CD14-positive monocyte (primary cell): ENCODE results near the gene TRAFD1. TPM values are rescaled to one million over a fixed set of nuclear protein-coding genes. Genes with fewer than 3 reads are reported as not detected.

ENCODE experiments used
- DNase-seq, 3 donors: peaks; one replicate each; pipeline ENCODE4 v3.0.0-alpha.2; 2011 to 2022
- H2AFZ ChIP-seq: 2 replicates; pipeline ENCODE4 v1.6.0; 2012; ENCODE audit warnings: mild to moderate bottlenecking, low read depth, low read length, inconsistent platforms; ENCODE audit not compliant: insufficient read depth, poor library complexity, severe bottlenecking
- H3K27ac ChIP-seq, 2 donors: 1 replicate in 1 of 2; 2 replicates in 1 of 2; pipeline ENCODE4 v1.5.1; 2012 to 2013; ENCODE audit warnings: low read length in 2 of 2, control low read depth in 1 of 2, inconsistent platforms in 1 of 2, low read depth in 1 of 2, mild to moderate bottlenecking in 1 of 2
- H3K27me3 ChIP-seq, 2 donors: one replicate each; pipeline versions ENCODE4 v1.6.0 to v1.6.1; 2011 to 2013; ENCODE audit warnings: low read length in 2 of 2; ENCODE audit not compliant: control insufficient read depth in 2 of 2, insufficient read depth in 2 of 2
- H3K36me3 ChIP-seq, 2 donors: replicated peaks in 1 of 2; 1 replicate in 1 of 2; 2 replicates in 1 of 2; pipeline versions ENCODE4 v1.5.1 to v1.6.1; 2012 to 2013; ENCODE audit warnings: low read length in 2 of 2, control low read depth in 1 of 2, inconsistent platforms in 1 of 2, mild to moderate bottlenecking in 1 of 2; ENCODE audit not compliant: insufficient read depth in 2 of 2, control insufficient read depth in 1 of 2
- H3K4me1 ChIP-seq, 2 donors: 1 replicate in 1 of 2; 2 replicates in 1 of 2; pipeline versions ENCODE4 v1.5.1 to v1.6.1; 2012 to 2013; ENCODE audit warnings: low read length in 2 of 2, control low read depth in 1 of 2, inconsistent platforms in 1 of 2, mild to moderate bottlenecking in 1 of 2, moderate library complexity in 1 of 2; ENCODE audit not compliant: insufficient read depth in 2 of 2, control insufficient read depth in 1 of 2
- H3K4me2 ChIP-seq: replicated peaks from 2 replicates; pipeline ENCODE3; 2012; ENCODE audit warnings: low read length, moderate library complexity, mild to moderate bottlenecking; ENCODE audit not compliant: poor library complexity, severe bottlenecking; ENCODE audit errors: extremely low read depth
- H3K4me3 ChIP-seq, 3 experiments: fragments of 200-600 bp in 1 of 3; sonication (generic) in 1 of 3; replicated peaks in 1 of 3; 1 replicate in 2 of 3; 2 replicates in 1 of 3; pipeline ENCODE4 v1.5.1; 2011 to 2013; ENCODE audit warnings: low read length in 3 of 3, mild to moderate bottlenecking in 3 of 3, control low read depth in 2 of 3, low read depth in 2 of 3, inconsistent platforms in 1 of 3, moderate library complexity in 1 of 3
- H3K79me2 ChIP-seq: 2 replicates; pipeline ENCODE4 v1.6.0; 2012; ENCODE audit warnings: mild to moderate bottlenecking, control low read depth, inconsistent platforms, low read length, moderate library complexity; ENCODE audit not compliant: insufficient read depth
- H3K9ac ChIP-seq: 2 replicates; pipeline ENCODE4 v1.6.0; 2017; ENCODE audit warnings: low read length, mild to moderate bottlenecking; ENCODE audit not compliant: insufficient read depth, poor library complexity, severe bottlenecking
- H3K9me3 ChIP-seq, 2 donors: replicated peaks in 1 of 2; 1 replicate in 1 of 2; 2 replicates in 1 of 2; pipeline versions ENCODE4 v1.5.1 to v1.6.1; 2012 to 2013; ENCODE audit warnings: low read length in 2 of 2, control low read depth in 1 of 2; ENCODE audit not compliant: control insufficient read depth in 1 of 2, insufficient read depth in 1 of 2
- H4K20me1 ChIP-seq: 2 replicates; pipeline ENCODE4 v1.6.0; 2012; ENCODE audit warnings: mild to moderate bottlenecking, low read length, control low read depth, moderate library complexity; ENCODE audit not compliant: insufficient read depth
- H3K27ac Mint-ChIP-seq, 7 donors: one replicate each; pipeline ENCODE4 v1.8.0; 2020; ENCODE audit warnings: mild to moderate bottlenecking in 7 of 7, mixed read lengths in 7 of 7, moderate library complexity in 6 of 7, inconsistent platforms in 2 of 7
- H3K27me3 Mint-ChIP-seq, 3 donors: one replicate each; pipeline ENCODE4 v1.8.0; 2021 to 2022; ENCODE audit warnings: low read depth in 3 of 3, mild to moderate bottlenecking in 3 of 3, mixed read lengths in 3 of 3, moderate library complexity in 3 of 3, inconsistent platforms in 1 of 3
- H3K36me3 Mint-ChIP-seq, 2 donors: one replicate each; pipeline ENCODE4 v1.8.0; 2020; ENCODE audit warnings: mixed read lengths in 2 of 2, inconsistent platforms in 1 of 2, mild to moderate bottlenecking in 1 of 2
- H3K4me1 Mint-ChIP-seq: one replicate; pipeline ENCODE4 v1.8.0; 2020; ENCODE audit warnings: mild to moderate bottlenecking, mixed read lengths
- H3K4me3 Mint-ChIP-seq, 2 donors: one replicate each; pipeline ENCODE4 v1.8.0; 2020; ENCODE audit warnings: mild to moderate bottlenecking in 2 of 2, mixed read lengths in 2 of 2, moderate library complexity in 1 of 2
- H3K9me3 Mint-ChIP-seq, 7 donors: one replicate each; pipeline ENCODE4 v1.8.0; 2020 to 2022; ENCODE audit warnings: mixed read lengths in 7 of 7, mild to moderate bottlenecking in 6 of 7, moderate library complexity in 6 of 7, inconsistent platforms in 2 of 7
- CTCF ChIP-seq: fragments of 200-600 bp; IDR thresholded peaks from one replicate; pipeline ENCODE4 v1.8.0; 2022; ENCODE audit warnings: antibody characterized with exemption, mild to moderate bottlenecking
- WGBS: methylation state at CpG from one replicate; pipeline ENCODE4 v1.1.5; 2013; ENCODE audit warnings: missing lambda C conversion rate; ENCODE audit not compliant: insufficient coverage; 5-methylcytosine and 5-hydroxymethylcytosine counted together
- intact Hi-C, 2 donors: fragments of 100-400 bp; cut with micrococcal nuclease; formaldehyde crosslinking; loops; one replicate each; pipeline versions ENCODE4 v1.15.0 to v1.15.1; 2023
- polyA plus RNA-seq, 3 donors: library from polyadenylated mRNA; depleted of rRNA in 1 of 3; unstranded in 2 of 3; stranded (reverse) in 1 of 3; fragments of 300-500 nt in 2 of 3; fragments of >200 nt in 1 of 3; fragmentation: Illumina TruSeq in 2 of 3; gene quantifications; 1 replicate in 2 of 3; 2 replicates in 1 of 3; pipeline ENCODE4 v1.2.3, GENCODE V29; 2012 to 2021

Gene TRAFD1
- polyA plus RNA-seq, 3 donors: 35.2 to 83.6 (median 82.3) TPM

GRCh38 chr12:112131686-112132085 is 6.3 kb downstream of the TRAFD1 start:
- no peak overlapping the region for H3K9ac ChIP-seq
- H3K4me2 ChIP-seq: peak overlapping the region; percentile 81
- DNase-seq: no peak
- no peaks in the 10 kb centered on the region for H3K27me3 Mint-ChIP-seq
- H3K4me1 Mint-ChIP-seq: peaks cover 57% of the 10 kb centered on the region
- H3K36me3 ChIP-seq: peaks cover 24 to 38% of the 10 kb centered on the region in 2 donors
- H2AFZ ChIP-seq: no peak overlapping the region
- H3K4me3 Mint-ChIP-seq: peak overlapping the region in 1 of 2 donors; percentile 28
- H3K27ac Mint-ChIP-seq: peak overlapping the region in 6 of 7 donors; percentile 28 to 90 (median 83)
- H3K4me1 ChIP-seq: peaks cover 44 to 65% of the 10 kb centered on the region in 2 donors
- WGBS: no CpG with 5 or more reads among the region's 1 CpG
- H3K9me3 ChIP-seq: no peaks in the 10 kb centered on the region
- H3K9me3 Mint-ChIP-seq: peaks cover 0 to 1% (median 0%) of the 10 kb centered on the region in 7 donors
- TF ChIP-seq CTCF: no peak
- peak overlapping the region in 1 of 2 donors; percentile 89 for H3K27ac ChIP-seq
- H3K4me3 ChIP-seq: peak overlapping the region in 1 of 3 experiments; percentile 72
- H3K36me3 Mint-ChIP-seq: peaks cover 30 to 43% of the 10 kb centered on the region in 2 donors
- peaks cover 39% of the 10 kb centered on the region for H4K20me1 ChIP-seq
- H3K79me2 ChIP-seq: peaks cover 82% of the 10 kb centered on the region
- H3K27me3 ChIP-seq: no peaks in the 10 kb centered on the region
- intact Hi-C loops: loop anchor here in 1 of 2 donors (5.0 kb wide), 1 partner anchor 276 kb away; the partner anchor contains the start of gene RPL6

GRCh38 chr12:112133418-112133817 is 8.1 kb downstream of the TRAFD1 start:
- peak overlapping the region in 1 of 2 donors; percentile 89 for H3K27ac ChIP-seq
- WGBS: 96% methylated on average over 3 of the region's 5 CpGs
- H3K36me3 ChIP-seq: peaks cover 38 to 54% of the 10 kb centered on the region in 2 donors
- no peaks in the 10 kb centered on the region for H3K9me3 ChIP-seq
- H3K4me3 ChIP-seq: no peak overlapping the region
- intact Hi-C loops: loop anchor here in 1 of 2 donors (5.0 kb wide), 1 partner anchor 274 kb away; the partner anchor contains the start of gene RPL6
- no peak for TF ChIP-seq CTCF
- no peak overlapping the region for H3K9ac ChIP-seq
- Mint-ChIP-seq H3K36me3 (peaks cover 33 to 55% of the 10 kb centered on the region in 2 donors), H3K27ac (peak overlapping the region in 2 of 7 donors; percentile 25 to 63), H3K9me3 (peaks cover 0 to 2% (median 0%) of the 10 kb centered on the region in 7 donors), H3K27me3 (no peaks in the 10 kb centered on the region), H3K4me1 (peaks cover 43% of the 10 kb centered on the region), H3K4me3 (no peak overlapping the region)
- peaks cover 47% of the 10 kb centered on the region for H4K20me1 ChIP-seq
- no peaks in the 10 kb centered on the region for H3K27me3 ChIP-seq
- no peak for DNase-seq
- H3K4me2 ChIP-seq: no peak overlapping the region
- H2AFZ ChIP-seq: no peak overlapping the region
- H3K4me1 ChIP-seq: peaks cover 33 to 53% of the 10 kb centered on the region in 2 donors
- H3K79me2 ChIP-seq: peaks cover 68% of the 10 kb centered on the region
